GM21390 (cell line): ENCODE results near the gene MBNL2.

Experiments used
- ATAC-seq: cut with Tn5 transposase; IDR thresholded peaks from one replicate; pipeline ENCODE4 v1.9.1; 2021; ENCODE audit not compliant: unreplicated experiment

MBNL2 gene

DNA sequence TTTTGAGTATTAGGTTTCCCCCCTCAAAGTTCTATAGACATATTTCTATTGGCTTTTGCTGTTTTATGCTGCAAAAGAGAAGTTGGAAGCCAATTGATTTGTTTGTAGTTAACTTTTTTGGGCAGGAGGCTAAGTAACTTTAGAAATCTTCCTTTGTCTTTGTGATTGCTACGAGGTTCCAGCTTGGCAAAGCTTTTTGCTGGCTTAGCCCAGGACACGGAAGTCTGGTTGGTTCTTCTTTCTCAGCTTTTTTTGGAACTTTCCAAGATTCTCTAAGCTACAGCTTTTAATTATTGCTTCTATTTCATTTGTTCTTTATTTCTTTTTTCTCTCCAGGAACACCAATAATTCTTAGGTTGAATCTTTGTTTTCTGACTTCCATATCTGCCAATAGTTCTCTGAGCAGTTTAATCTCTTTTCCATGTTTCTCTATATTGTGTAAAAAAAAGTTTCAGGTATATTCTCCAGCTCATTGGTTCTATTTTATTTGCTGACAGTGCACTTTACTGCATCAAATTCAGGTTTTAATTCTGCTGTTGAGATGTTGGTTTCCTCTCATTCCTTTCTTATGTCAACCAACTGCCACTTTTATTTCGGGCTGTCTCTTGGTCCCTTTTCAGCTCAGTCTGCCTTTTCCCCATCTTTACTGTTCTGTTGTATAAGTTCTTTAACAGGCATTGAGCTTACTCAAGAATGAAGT lies 27.8 kb downstream of the MBNL2 start:
- no peak for ATAC-seq

DNA sequence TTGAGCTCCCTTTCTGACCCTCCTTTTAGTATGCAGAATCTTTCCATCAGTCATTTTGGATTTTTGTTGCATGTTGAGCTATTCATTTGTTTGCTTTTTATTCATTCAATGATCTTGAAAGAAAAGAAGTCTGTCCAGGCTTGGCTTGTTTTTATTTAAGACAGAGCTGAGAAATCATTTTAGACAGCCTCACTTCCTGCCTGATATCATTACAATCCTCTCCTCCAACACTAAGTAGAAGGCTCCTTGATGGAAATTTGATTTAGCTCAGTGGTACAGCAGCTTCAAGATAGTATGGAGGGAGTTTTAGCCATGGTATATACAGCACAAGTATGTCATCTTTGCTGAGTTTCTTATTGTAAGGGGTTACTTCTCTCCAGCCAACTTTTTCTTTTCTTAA lies 28.4 kb downstream of the MBNL2 start:
- ATAC-seq: no peak

- ATAC-seq: no peak
Observed at GRCh38 chr13:97252735-97253134, 30.6 kb downstream of the MBNL2 start.

- ATAC-seq: no peak
Observed at GRCh38 chr13:97253581-97254293, 31.6 kb downstream of the MBNL2 start.

DNA sequence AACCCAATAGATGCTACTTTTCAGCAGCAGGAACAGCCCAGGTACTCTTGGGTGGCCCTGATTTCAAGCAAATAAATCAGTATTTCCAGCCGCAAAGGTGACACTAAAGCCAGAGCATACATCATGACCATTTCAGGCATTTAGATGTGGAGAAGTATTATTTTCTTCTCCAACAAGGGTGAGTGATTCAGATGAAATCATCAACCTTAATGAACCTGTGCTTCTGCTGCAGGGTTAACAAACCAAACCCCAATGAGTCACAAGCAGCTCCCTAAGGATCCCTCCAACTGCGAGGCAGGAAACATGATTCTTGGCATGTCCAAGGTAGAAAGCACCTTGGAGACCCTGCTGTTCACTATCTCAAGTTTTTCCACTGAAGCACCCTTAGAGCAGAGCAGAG lies 32.7 kb downstream of the MBNL2 start:
- ATAC-seq: no peak

DNA sequence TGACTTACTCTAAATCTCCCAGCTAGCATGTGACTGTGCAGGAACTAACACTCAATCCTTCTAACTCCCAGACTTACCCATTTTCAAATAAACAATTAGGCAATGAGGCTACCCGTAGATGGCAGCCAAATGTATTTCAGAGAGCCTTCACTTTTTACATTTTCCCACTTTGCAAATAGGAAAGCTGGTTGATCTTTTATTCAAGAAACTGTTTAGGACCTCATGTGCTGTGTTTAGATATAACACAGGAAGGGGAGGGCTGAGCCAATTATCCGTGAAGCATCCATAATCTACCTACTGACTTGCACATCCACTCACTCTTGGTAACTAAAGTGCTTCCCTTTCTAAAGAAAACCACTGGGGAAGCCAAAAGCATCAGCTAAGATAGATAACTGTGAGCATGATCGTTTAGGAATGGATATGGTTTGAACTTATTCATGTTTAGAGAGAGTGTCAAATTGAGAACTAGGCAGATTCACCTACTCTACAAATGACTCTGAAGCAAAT lies 33.4 kb downstream of the MBNL2 start:
- ATAC-seq: no peak

GRCh38 chr13:97256343-97256783 lies 34.2 kb downstream of the MBNL2 start:
- no peak for ATAC-seq

DNA sequence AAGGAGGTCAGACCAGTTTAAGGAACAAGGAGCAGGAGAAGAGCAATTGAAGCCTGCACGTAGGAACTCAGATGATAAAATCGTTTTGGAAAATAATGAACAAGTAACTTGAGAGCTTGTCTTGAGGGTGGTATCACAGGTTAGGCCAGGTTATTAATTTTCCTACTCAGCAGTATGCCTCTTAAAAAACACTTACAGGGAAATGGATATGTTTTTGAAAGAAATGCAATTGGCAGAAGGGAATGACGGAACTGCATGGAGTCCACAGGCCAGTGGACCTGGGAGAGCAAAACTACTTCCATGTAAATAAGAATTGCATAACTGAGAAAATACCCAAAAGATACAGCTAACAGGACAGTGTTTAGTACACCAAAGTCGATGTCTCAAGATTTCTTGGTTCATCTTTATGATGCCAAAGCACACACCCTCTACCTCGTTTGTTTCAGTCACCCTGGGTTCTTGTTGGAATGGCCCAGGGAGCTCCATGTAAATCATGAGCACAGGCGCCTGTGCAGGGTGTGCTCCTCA lies 35.2 kb downstream of the MBNL2 start:
- ATAC-seq: no peak

DNA sequence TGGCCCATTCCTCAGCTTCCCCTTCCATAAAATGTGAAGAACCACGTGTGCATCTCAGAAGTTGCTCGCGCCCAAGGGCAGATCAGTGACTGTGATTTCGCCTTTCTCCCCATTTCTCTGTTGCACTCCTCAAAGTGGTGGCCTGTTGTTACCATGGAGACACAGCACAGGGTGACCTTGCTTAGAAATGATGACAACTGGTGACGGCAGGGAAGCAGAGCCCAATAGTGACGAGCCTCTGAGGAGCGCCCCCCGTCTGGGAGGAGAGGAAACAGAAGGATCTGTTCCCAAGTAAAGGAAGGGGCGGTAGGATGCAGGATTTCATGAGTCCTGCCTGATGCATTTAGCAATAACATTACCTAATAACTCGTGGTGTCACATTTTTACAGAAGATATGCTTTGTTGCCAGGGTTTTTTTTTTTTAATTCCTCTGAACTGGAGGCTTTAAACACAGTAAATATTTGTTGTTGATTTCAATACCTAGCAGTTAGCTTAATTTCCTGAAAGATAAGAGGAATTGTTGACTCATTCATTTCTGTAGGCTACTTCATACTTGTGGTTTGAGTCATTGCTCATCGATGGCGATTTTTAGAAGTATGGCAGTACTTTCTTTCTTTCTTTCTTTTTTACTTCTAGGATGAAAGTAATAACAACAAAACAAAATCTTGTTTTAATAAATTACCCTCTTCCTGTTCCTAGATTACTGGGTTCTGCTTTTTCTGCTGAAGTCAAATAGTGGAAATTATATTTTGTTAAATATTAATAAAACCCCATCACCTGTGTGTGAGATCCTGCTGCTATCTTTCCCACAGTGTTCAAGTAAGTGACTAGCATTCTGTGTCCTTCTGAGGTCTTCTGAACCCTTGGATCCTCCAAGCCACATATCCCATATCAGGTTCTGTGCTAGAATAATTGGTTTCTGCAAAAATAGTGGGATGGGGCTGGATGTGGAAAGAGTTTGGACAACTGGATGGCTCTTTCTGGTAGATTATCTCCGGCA lies 36.0 kb downstream of the MBNL2 start:
- ATAC-seq: peak; percentile 64

- ATAC-seq: no peak
Observed at GRCh38 chr13:97258801-97259200, 36.7 kb downstream of the MBNL2 start.

DNA sequence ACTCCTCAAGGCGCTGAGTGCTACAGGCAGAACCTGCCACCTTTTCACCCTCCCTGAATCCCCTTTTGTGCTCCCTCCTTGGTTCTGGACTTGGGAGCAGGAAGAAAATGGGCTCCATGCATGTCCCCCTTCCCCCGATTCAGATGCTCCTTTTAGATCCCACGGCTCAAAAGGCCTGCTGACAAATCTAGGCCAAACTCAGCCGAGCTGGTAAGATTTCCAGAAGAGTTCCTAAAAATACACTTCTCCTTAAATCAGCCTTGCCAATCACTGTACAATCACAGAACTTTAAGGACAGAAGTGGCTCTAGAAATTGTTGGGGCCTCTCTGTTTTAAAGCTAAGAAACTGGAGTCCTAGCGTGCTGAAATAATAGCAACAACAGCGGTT lies 37.3 kb downstream of the MBNL2 start:
- ATAC-seq: no peak

DNA sequence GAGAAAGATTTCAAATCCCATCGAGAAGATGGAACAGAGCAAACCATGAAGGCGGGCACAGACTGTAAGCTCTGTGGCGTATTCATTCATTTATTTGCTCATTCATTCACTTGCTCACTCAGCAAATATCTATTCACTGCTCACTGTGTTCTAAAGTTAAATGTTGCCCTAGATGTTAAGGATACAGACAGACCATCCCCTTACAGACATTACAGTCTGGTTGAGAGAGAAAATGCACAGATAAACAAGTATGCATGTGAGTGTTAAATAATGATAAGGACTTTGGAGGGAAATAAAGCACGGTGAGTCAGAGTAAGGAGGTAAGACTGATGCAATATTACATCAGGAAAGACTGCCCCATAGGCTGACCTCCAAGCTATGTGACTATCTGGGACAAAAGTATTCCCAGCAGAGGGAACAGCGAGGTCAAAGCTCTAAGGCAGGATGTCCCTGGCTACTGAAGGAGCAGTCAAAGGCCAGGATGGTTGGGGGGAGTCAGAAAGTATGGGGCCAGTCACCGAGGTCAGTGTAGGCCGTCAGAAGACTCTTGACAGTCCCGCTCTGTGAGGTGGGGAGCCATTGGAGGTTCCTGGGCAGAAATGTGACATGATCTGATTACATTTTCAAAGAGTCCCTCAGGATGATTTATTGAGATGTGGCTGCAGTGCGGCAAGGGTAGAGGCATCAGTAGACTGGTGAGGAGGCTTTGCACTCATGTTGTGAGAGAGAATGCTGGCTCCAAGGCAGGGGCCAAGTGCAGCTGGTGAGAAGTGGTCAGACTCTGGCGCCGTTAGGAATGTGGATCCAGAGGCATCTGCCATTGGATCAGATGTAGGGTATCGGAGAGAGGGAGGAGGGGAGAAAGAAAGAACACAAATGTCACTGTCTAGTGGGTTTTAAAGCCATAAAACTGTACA lies 37.9 kb downstream of the MBNL2 start:
- no peak for ATAC-seq

DNA sequence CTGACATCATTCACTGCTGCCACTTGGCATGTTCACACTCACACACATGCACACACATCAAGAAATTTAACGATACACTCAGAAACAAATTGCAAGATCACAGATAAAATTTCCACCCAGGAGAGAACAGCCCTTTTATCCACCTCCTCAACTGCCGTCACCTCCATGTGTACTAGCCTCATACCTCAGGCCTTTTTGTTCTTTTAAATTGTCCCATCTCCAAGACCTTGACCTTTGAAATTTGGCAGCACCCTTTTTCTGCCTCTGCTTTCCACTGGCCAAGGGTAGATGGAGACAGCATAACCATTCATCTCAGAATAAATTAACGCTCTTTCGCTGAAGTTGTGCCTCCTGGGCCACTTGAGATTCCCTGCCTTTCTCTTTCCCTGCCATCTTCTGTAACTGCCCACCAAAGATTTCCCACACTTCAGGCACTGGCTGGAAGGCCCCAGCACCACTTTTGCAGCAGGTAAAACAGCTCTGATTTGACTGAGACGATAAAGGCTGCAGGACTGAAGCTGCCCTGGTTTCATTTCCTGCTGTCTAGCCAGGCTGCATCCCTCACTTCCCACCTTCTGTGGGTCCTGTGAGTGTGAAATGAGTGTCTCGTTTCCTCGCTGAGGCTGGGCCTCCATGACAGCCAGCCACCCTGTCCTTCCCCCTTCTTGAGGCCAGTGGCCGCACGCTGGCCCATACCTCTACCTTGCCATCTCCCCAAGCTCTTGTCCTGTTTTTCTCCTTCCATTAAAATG lies 39.3 kb downstream of the MBNL2 start:
- peak; percentile 64 for ATAC-seq

GRCh38 chr13:97262058-97262457 lies 39.9 kb downstream of the MBNL2 start:
- no peak for ATAC-seq

DNA sequence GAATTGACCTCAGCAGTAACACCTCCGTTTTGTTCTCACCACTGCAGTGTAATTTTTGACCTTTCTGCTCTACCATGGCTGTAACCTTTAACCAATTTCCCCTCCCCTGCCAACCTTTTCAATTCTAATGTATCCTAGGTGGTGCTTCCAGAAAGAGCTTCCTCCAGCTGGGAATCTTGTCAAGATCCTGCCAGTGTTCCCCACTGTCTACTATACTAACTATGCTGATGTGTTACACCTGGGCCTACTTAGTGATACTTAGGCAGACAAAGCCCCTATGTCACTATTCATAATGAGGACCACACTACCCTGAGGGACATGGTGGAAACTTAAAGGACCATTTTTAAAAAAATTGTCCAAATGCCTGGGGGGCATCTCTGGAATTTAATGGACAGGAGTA lies 41.0 kb downstream of the MBNL2 start:
- no peak for ATAC-seq

DNA sequence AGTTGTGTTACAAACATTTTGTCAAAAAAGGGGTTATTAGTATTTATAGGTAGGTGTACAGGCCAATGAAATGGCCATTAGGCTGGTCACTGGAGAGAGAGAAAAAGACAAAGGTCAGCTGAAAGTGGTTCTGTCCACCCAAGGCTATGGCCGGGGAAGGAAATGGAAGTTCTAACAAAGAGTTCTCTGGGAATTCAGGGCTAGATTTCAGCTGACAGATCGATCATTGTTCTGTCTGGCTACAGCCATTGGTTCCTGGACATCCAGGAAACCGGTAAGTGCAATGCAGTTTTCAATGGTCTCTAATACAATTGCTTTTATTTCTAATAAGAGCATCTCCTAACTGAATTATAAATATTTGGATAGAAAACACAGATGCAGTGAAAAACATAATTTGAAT lies 42.5 kb downstream of the MBNL2 start:
- ATAC-seq: no peak

DNA sequence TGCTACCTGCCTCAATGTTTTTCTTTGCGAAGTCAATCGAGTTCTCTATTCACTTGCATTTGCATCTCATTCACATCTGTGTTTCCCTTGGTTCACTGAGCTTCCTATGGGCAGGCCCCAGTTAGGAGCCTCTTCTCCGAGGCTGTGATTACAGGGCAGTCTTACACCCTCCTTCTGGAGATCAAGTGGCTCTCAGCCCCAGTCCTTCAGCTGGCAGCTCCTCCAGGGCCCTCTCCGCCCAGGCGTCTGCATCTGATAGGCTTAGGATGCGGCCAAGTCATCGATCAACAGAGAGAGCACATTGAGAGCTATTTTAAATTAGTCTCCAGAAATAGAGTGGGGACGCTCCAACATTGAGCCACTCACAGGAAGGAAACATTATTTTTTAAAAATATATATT lies 44.2 kb downstream of the MBNL2 start:
- ATAC-seq: no peak

- ATAC-seq: no peak
Observed at GRCh38 chr13:97266772-97267417, 44.8 kb downstream of the MBNL2 start.
